H1 (cell line): ENCODE results near the gene DPH1. TPM values are rescaled to one million over a fixed set of nuclear protein-coding genes. Genes with fewer than 3 reads are reported as not detected.

Experiments
- CTBP2 ChIP-seq: IDR thresholded peaks from 2 replicates; pipeline ENCODE4 v1.7.0; 2011; ENCODE audit warnings: borderline replicate concordance, mild to moderate bottlenecking, moderate library complexity, mixed read lengths, low read length; ENCODE audit not compliant: insufficient read depth, insufficient read length
- polyA plus RNA-seq, 7 experiments: library from polyadenylated mRNA; depleted of rRNA in 3 of 7; stranded (reverse) in 5 of 7; unstranded in 2 of 7; fragments of >200 nt in 5 of 7; fragments of 200-250 nt in 2 of 7; gene quantifications; 1 replicate in 5 of 7; 2 replicates in 1 of 7; 4 replicates in 1 of 7; pipeline versions ENCODE4 v1.2.1 to v1.2.3, GENCODE V29; 2011 to 2013; ENCODE audit warnings: missing spikeins in 2 of 7, mixed read lengths in 2 of 7
- total RNA-seq: library from RNA; stranded (reverse); fragmentation: NEBNext Ultra II Directional; extraction: Animal tissue kit (Norgen Biotek cat#: 25700); gene quantifications from 2 replicates; pipeline ENCODE4 v1.2.1, GENCODE V29; 2021

The DPH1 gene
- total and polyA plus RNA-seq, 2 of the 8 experiments (the other 6 are each of a cell fraction or from before 2014, with no cell fraction given) = 24.9 to 30.0 TPM

GRCh38 chr17:2020721-2021120 lies 9.2 kb upstream of the DPH1 start (continued):
- TF ChIP-seq CTBP2 = no peak
